Keratinocyte (primary cell): ENCODE data around the gene EGFR. TPM values are rescaled to one million over a fixed set of nuclear protein-coding genes. Genes with fewer than 3 reads are reported as not detected.

Experiments used
- DNase-seq: peaks from one replicate; pipeline ENCODE4 v3.0.0-alpha.2; 2011; ENCODE audit warnings: low read depth, missing footprints, low spot score
- FAIRE-seq: peaks from 2 replicates; lab custom pipeline; 2011; peaks lifted over from hg19 to GRCh38; lab: Jason Lieb, UNC
- H2AFZ ChIP-seq: 2 replicates; pipeline ENCODE4 v1.6.0; 2012; ENCODE audit warnings: low read length, control low read depth, inconsistent platforms; ENCODE audit not compliant: control insufficient read depth
- H3K27ac ChIP-seq: 2 replicates; pipeline ENCODE4 v1.5.1; 2011; ENCODE audit warnings: low read length; ENCODE audit not compliant: control insufficient read depth, insufficient read depth
- H3K27me3 ChIP-seq: 3 replicates; pipeline ENCODE4 v1.6.0; 2011; ENCODE audit warnings: low read length; ENCODE audit not compliant: control insufficient read depth, insufficient read depth; ENCODE audit errors: extremely low read depth
- H3K36me3 ChIP-seq, 2 experiments: 2 replicates in 1 of 2; 3 replicates in 1 of 2; pipeline ENCODE4 v1.5.1; 2011; ENCODE audit warnings: low read length in 2 of 2, mild to moderate bottlenecking in 1 of 2; ENCODE audit not compliant: control insufficient read depth in 2 of 2, insufficient read depth in 2 of 2; ENCODE audit errors: extremely low read depth in 1 of 2
- H3K4me1 ChIP-seq: 3 replicates; pipeline ENCODE4 v1.5.1; 2011; ENCODE audit warnings: low read length; ENCODE audit not compliant: control insufficient read depth, insufficient read depth; ENCODE audit errors: extremely low read depth
- H3K4me2 ChIP-seq: 3 replicates; pipeline ENCODE4 v1.6.0; 2011; ENCODE audit warnings: low read depth, low read length; ENCODE audit not compliant: control insufficient read depth, insufficient read depth; ENCODE audit errors: extremely low read depth
- H3K4me3 ChIP-seq, 3 experiments: fragments of 200-600 bp in 1 of 3; sonication (generic) in 1 of 3; 2 replicates in 2 of 3; 3 replicates in 1 of 3; pipeline ENCODE4 v1.5.1; 2011 to 2016; ENCODE audit warnings: low read length in 3 of 3, mild to moderate bottlenecking in 3 of 3, control low read depth in 2 of 3, inconsistent platforms in 1 of 3, low read depth in 1 of 3, mixed read lengths in 1 of 3, mixed run types in 1 of 3, moderate library complexity in 1 of 3; ENCODE audit not compliant: control insufficient read depth in 2 of 3, insufficient read depth in 2 of 3; ENCODE audit errors: extremely low read depth in 1 of 3
- H3K79me2 ChIP-seq: 2 replicates; pipeline ENCODE4 v1.6.0; 2012; ENCODE audit warnings: low read length; ENCODE audit not compliant: control insufficient read depth, insufficient read depth
- H3K9ac ChIP-seq: 3 replicates; pipeline ENCODE4 v1.6.0; 2011; ENCODE audit warnings: low read length; ENCODE audit not compliant: control insufficient read depth, insufficient read depth; ENCODE audit errors: extremely low read depth
- H3K9me1 ChIP-seq: 3 replicates; pipeline ENCODE4 v1.6.0; 2011; ENCODE audit warnings: low read length; ENCODE audit not compliant: control insufficient read depth, insufficient read depth; ENCODE audit errors: extremely low read depth
- H3K9me3 ChIP-seq: 2 replicates; pipeline ENCODE4 v1.5.1; 2012; ENCODE audit warnings: low read depth, low read length; ENCODE audit not compliant: control insufficient read depth
- H4K20me1 ChIP-seq: 3 replicates; pipeline ENCODE4 v1.6.0; 2011; ENCODE audit warnings: low read length; ENCODE audit not compliant: control insufficient read depth, insufficient read depth; ENCODE audit errors: extremely low read depth
- CTCF ChIP-seq, 3 experiments: IDR thresholded peaks in 1 of 3; conservative IDR thresholded peaks in 1 of 3; optimal IDR thresholded peaks in 1 of 3; 2 replicates in 2 of 3; 3 replicates in 1 of 3; pipeline versions ENCODE3 to v1.5.1; 2011; ENCODE audit warnings: low read length in 3 of 3, mild to moderate bottlenecking in 3 of 3, moderate library complexity in 2 of 3, control low read depth in 1 of 3, inconsistent platforms in 1 of 3; ENCODE audit not compliant: insufficient read depth in 2 of 3; ENCODE audit errors: extremely low read depth in 1 of 3
- EZH2 ChIP-seq: IDR thresholded peaks from one replicate; pipeline ENCODE4 v1.6.1; 2012; ENCODE audit warnings: inconsistent platforms, mild to moderate bottlenecking, low read length, moderate library complexity
- dilution Hi-C: fragments of 300-500 bp; cut with MboI; formaldehyde crosslinking; loops from one replicate; pipeline ENCODE4 v1.7.0; 2020; ENCODE audit warnings: low sequenced_read_pairs; ENCODE audit not compliant: extremely low pct_ligation_motif_present
- polyA plus RNA-seq, 5 experiments: library from polyadenylated mRNA; depleted of rRNA in 3 of 5; stranded (reverse) in 3 of 5; stranded (forward) in 1 of 5; unstranded in 1 of 5; fragments of >200 nt; gene quantifications; 1 replicate in 1 of 5; 2 replicates in 3 of 5; 3 replicates in 1 of 5; pipeline versions ENCODE4 v1.2.1 to v1.2.3, GENCODE V29; 2011 to 2012; ENCODE audit warnings: missing spikeins in 2 of 5, low read depth in 1 of 5, low replicate concordance in 1 of 5

EGFR gene
- polyA plus RNA-seq, 1 donor (not counting 4 experiments of a cell fraction or from before 2014, with no cell fraction given) = 120 TPM

- H3K9me3 ChIP-seq = no peaks in the 10 kb centered on the region
- no peak overlapping the region for H3K9ac ChIP-seq
- peaks cover 31% of the 10 kb centered on the region for H4K20me1 ChIP-seq
- H3K9me1 ChIP-seq = peaks cover 3% of the 10 kb centered on the region
- TF ChIP-seq EZH2 = no peak
- no peak for TF ChIP-seq CTCF (optimal IDR thresholded peaks at IDR 0.05 in 1 of 3, IDR thresholded peaks at IDR 0.05 in 1 of 3, conservative IDR thresholded peaks at IDR 0.05 in 1 of 3; ENCODE audit: extremely low read depth in 1 of 3, insufficient read depth in 2 of 3, low read length in 3 of 3)
- peaks cover 42% of the 10 kb centered on the region for H3K4me1 ChIP-seq
- H3K4me3 ChIP-seq = no peak overlapping the region
- peaks cover 98% of the 10 kb centered on the region for H3K79me2 ChIP-seq
- no peaks in the 10 kb centered on the region for H3K27me3 ChIP-seq
- no peak overlapping the region for H3K4me2 ChIP-seq
- no peak for FAIRE-seq
- DNase-seq = no peak
- dilution Hi-C loops = no loop called here
- H3K36me3 ChIP-seq = peaks cover 4 to 40% of the 10 kb centered on the region in 2 experiments
- no peak overlapping the region for H3K27ac ChIP-seq
- no peak overlapping the region for H2AFZ ChIP-seq
Measured at GRCh38 chr7:55092975-55093373, 74.2 kb downstream of the EGFR start.

GRCh38 chr7:55093674-55094073, 74.9 kb downstream of the EGFR start:
- dilution Hi-C loops = no loop called here
- Histone ChIP-seq H3K4me1 (peaks cover 43% of the 10 kb centered on the region), H3K36me3 (peaks cover 3 to 33% of the 10 kb centered on the region in 2 experiments), H3K79me2 (peaks cover 98% of the 10 kb centered on the region), H3K9me1 (no peaks in the 10 kb centered on the region), H3K4me2 (no peak overlapping the region), H3K4me3 (no peak overlapping the region), H2AFZ (no peak overlapping the region), H3K9ac (no peak overlapping the region), H3K27me3 (no peaks in the 10 kb centered on the region), H3K27ac (no peak overlapping the region), H4K20me1 (peaks cover 28% of the 10 kb centered on the region), H3K9me3 (no peaks in the 10 kb centered on the region)
- no peak for TF ChIP-seq CTCF (optimal IDR thresholded peaks at IDR 0.05 in 1 of 3, IDR thresholded peaks at IDR 0.05 in 1 of 3, conservative IDR thresholded peaks at IDR 0.05 in 1 of 3; ENCODE audit: extremely low read depth in 1 of 3, insufficient read depth in 2 of 3, low read length in 3 of 3)
- no peak for TF ChIP-seq EZH2
- DNase-seq (no peak), FAIRE-seq (no peak)
